ENCODE results near the gene SORCS2.

- TF ChIP-seq POLR2A (IDR thresholded peaks at IDR 0.05), result no peak
- TF ChIP-seq CTCF (IDR thresholded peaks at IDR 0.05), result no peak
Observed at GRCh38 chr4:7208509-7209451, 16.4 kb downstream of the SORCS2 start.
